MM.1S (cell line): ENCODE results near the gene GEMIN5.

Experiments
- EZH2 ChIP-seq: fragments of 300-600 bp; sonication (generic); optimal IDR thresholded peaks from 2 replicates; pipeline ENCODE3; 2017; ENCODE audit warnings: low read depth, mild to moderate bottlenecking, antibody characterized with exemption, low read length, mixed read lengths
- TF ChIP-seq, protein P1 (sequence below): fragments of 300-600 bp; sonication (generic); IDR thresholded peaks from 2 replicates; pipeline ENCODE4 v1.5.1; 2016; ENCODE audit warnings: antibody characterized with exemption, low read length, mixed read lengths

DNA sequence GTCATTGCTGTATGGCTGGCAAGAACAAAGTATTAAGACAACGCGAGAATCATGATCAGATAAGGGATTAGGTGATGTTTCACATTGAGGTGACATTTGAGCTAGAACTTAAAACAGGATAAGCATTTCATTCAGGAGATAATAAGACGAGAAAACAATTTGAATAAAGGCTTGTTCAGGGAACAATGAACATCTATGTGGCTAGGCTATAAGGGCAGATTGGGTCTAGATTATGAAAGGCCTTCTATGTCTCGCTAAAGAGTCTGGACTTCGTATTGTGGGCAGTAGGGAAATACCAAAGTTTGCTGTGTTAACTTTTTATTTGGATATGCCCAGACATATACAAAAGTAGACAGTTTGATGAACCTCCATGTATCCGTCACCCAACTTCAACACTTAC lies 9.8 kb upstream of the GEMIN5 start:
- TF ChIP-seq, protein P1, sequence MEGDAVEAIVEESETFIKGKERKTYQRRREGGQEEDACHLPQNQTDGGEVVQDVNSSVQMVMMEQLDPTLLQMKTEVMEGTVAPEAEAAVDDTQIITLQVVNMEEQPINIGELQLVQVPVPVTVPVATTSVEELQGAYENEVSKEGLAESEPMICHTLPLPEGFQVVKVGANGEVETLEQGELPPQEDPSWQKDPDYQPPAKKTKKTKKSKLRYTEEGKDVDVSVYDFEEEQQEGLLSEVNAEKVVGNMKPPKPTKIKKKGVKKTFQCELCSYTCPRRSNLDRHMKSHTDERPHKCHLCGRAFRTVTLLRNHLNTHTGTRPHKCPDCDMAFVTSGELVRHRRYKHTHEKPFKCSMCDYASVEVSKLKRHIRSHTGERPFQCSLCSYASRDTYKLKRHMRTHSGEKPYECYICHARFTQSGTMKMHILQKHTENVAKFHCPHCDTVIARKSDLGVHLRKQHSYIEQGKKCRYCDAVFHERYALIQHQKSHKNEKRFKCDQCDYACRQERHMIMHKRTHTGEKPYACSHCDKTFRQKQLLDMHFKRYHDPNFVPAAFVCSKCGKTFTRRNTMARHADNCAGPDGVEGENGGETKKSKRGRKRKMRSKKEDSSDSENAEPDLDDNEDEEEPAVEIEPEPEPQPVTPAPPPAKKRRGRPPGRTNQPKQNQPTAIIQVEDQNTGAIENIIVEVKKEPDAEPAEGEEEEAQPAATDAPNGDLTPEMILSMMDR: no peak
- TF ChIP-seq EZH2: no peak
